MG63 (cell line): ENCODE measurements around the gene BMPR1B. TPM values are rescaled to one million over a fixed set of nuclear protein-coding genes. Genes with fewer than 3 reads are reported as not detected.

ENCODE experiments used
- DNase-seq: peaks from one replicate; pipeline ENCODE4 v3.0.0-alpha.2; 2020
- H3K27me3 ChIP-seq: fragments of 250-450 bp; sonication (Bioruptor Pico); 2 replicates; pipeline ENCODE4 v1.5.1; 2020; ENCODE audit warnings: mild to moderate bottlenecking, moderate library complexity
- H3K36me3 ChIP-seq: fragments of 250-450 bp; sonication (Bioruptor Pico); 2 replicates; pipeline ENCODE4 v1.5.1; 2020; ENCODE audit warnings: mild to moderate bottlenecking, moderate library complexity
- H3K4me3 ChIP-seq: fragments of 250-450 bp; sonication (Bioruptor Pico); 2 replicates; pipeline ENCODE4 v1.5.1; 2020; ENCODE audit warnings: mild to moderate bottlenecking, moderate library complexity
- H3K9me3 ChIP-seq: fragments of 250-450 bp; sonication (Bioruptor Pico); 2 replicates; pipeline ENCODE4 v1.5.1; 2020; ENCODE audit warnings: mild to moderate bottlenecking, moderate library complexity
- total RNA-seq: library from RNA; depleted of rRNA; stranded (reverse); fragments of >200 nt; shearing (Covaris generic); gene quantifications from 2 replicates; pipeline ENCODE4 v1.2.3, GENCODE V29; 2014; ENCODE audit warnings: low replicate concordance

The BMPR1B gene
- total RNA-seq, 1 experiment from 2014 or later, result not detected

DNA sequence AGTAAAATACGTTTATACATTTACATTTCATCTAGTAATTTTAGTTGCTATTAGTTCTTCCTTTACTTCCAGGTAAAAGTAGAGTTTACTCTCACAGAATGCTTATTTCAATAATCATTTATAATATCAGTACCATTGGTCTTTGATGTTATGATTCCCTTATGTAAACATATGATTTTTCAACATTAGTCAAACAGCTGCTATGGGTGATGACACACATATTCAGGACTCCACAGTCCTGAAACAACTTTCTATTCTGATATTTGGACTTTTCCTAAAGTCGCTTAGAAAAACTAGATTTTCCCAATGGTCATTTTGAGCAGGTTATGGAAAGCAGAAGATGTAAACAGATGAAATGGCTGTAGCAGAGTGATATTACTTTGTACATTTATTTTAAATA is 421.2 kb downstream of the BMPR1B start:
- DNase-seq, result no peak
- H3K4me3 ChIP-seq, result no peak overlapping the region
- no peaks in the 10 kb centered on the region for H3K27me3 ChIP-seq
- no peaks in the 10 kb centered on the region for H3K36me3 ChIP-seq
- no peaks in the 10 kb centered on the region for H3K9me3 ChIP-seq

- DNase-seq, result no peak
- Histone ChIP-seq H3K27me3 (no peaks in the 10 kb centered on the region), H3K9me3 (no peaks in the 10 kb centered on the region), H3K4me3 (no peak overlapping the region), H3K36me3 (no peaks in the 10 kb centered on the region)
Measured at GRCh38 chr4:95180531-95181242, 422.9 kb downstream of the BMPR1B start.

GRCh38 chr4:95181243-95181995 is 423.7 kb downstream of the BMPR1B start:
- Histone ChIP-seq H3K9me3 (no peaks in the 10 kb centered on the region), H3K36me3 (no peaks in the 10 kb centered on the region), H3K27me3 (no peaks in the 10 kb centered on the region), H3K4me3 (no peak overlapping the region)
- no peak for DNase-seq

- Histone ChIP-seq H3K36me3 (no peaks in the 10 kb centered on the region), H3K9me3 (no peaks in the 10 kb centered on the region), H3K4me3 (no peak overlapping the region)
Measured at GRCh38 chr4:95181996-95182306, 424.2 kb downstream of the BMPR1B start.

GRCh38 chr4:95183656-95184408 is 426.1 kb downstream of the BMPR1B start:
- H3K36me3 ChIP-seq, result no peaks in the 10 kb centered on the region
- no peak overlapping the region for H3K4me3 ChIP-seq
- DNase-seq, result no peak
- H3K9me3 ChIP-seq, result no peaks in the 10 kb centered on the region
- H3K27me3 ChIP-seq, result no peaks in the 10 kb centered on the region

More at GRCh38 chr4:95181996-95182306, 424.2 kb downstream of the BMPR1B start:
- DNase-seq, result no peak
- H3K27me3 ChIP-seq, result no peaks in the 10 kb centered on the region

DNA sequence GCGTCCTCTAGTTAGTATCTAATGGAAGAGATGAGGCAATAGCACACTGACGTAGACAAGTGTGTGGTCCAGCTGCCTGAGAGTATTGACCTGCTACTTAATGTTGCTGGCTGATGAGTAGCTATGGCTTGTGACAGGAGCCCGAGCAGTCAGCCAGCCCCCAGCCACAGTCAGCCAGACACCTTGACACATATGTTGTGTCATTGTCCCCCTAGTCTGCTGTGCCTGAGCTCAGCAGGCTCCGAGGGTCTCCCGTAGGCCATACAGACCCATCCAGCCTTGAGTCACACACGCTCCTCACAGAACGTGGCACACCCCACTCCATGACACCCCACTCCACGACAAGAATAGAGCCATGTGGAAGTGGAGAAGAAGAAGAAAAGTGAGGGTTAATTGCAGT is 428.9 kb downstream of the BMPR1B start:
- H3K4me3 ChIP-seq, result no peak overlapping the region
- no peaks in the 10 kb centered on the region for H3K36me3 ChIP-seq
- no peak for DNase-seq
- no peaks in the 10 kb centered on the region for H3K27me3 ChIP-seq
- no peaks in the 10 kb centered on the region for H3K9me3 ChIP-seq

DNA sequence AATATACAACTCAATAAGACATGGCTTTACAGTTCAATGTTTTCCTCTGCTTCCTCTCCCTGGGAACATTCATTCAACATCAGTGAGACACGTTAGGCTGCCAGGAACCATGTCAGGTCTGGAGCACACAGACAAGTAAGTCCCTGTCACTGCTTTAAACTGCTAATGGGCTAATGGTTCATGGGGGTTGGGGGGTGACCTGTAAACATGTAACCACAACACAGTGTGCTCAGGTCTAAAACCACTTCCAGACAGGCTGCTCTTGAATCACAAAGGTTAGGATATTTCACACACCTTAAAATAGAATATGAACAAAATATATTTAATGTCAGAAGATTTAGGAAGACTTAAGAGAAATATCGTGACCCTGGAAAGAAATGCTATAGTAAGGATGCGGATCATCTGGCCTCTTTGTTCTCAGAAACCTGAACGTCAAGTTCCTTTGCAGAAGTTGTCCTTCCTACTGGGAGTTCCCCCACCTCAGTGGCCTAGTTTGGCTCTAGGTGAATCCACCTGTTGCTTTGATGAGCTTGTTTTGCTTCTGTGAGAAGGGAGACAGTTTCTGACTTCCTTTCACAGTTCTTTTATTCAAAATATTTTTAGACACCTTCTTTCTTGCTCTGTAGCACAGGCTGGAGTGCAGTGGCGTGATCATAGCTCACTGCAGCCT is 431.1 kb downstream of the BMPR1B start:
- H3K27me3 ChIP-seq, result no peaks in the 10 kb centered on the region
- no peak overlapping the region for H3K4me3 ChIP-seq
- no peaks in the 10 kb centered on the region for H3K36me3 ChIP-seq
- no peaks in the 10 kb centered on the region for H3K9me3 ChIP-seq
- no peak for DNase-seq

- DNase-seq, result no peak
Measured at GRCh38 chr4:95190751-95191436, 433.1 kb downstream of the BMPR1B start.

GRCh38 chr4:95191537-95191936 is 433.8 kb downstream of the BMPR1B start:
- no peaks in the 10 kb centered on the region for H3K27me3 ChIP-seq
- no peak for DNase-seq
- no peaks in the 10 kb centered on the region for H3K9me3 ChIP-seq
- H3K36me3 ChIP-seq, result no peaks in the 10 kb centered on the region
- H3K4me3 ChIP-seq, result no peak overlapping the region

More at GRCh38 chr4:95190751-95191436, 433.1 kb downstream of the BMPR1B start:
- Histone ChIP-seq H3K36me3 (no peaks in the 10 kb centered on the region), H3K4me3 (no peak overlapping the region), H3K27me3 (no peaks in the 10 kb centered on the region), H3K9me3 (no peaks in the 10 kb centered on the region)

GRCh38 chr4:95193391-95194224 is 435.9 kb downstream of the BMPR1B start:
- no peaks in the 10 kb centered on the region for H3K36me3 ChIP-seq
- no peak overlapping the region for H3K4me3 ChIP-seq
- DNase-seq, result no peak
- H3K9me3 ChIP-seq, result no peaks in the 10 kb centered on the region
- no peaks in the 10 kb centered on the region for H3K27me3 ChIP-seq

- Histone ChIP-seq H3K4me3 (no peak overlapping the region), H3K27me3 (no peaks in the 10 kb centered on the region), H3K36me3 (no peaks in the 10 kb centered on the region), H3K9me3 (no peaks in the 10 kb centered on the region)
- DNase-seq, result no peak
Measured at GRCh38 chr4:95197353-95197752, 439.6 kb downstream of the BMPR1B start.

DNA sequence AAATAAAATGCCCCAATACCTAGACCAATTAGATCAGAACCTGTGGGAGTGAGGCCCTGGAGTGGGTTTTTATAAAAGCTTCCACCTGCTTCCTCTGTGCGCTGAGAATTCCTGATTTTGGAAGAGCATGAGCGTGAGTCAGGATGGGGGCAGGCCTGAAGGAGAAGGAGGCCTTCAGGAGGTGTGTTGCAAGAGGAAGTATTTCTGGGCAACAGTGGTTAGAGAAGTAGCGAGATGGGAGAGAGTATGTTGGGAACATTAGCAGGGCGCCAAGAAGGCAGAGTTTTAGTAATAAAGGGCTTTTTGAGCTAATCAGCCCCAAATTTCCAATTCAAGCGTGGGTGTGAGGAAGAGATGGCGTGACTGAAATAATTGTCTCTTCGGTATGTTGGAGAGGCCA is 441.2 kb downstream of the BMPR1B start:
- Histone ChIP-seq H3K36me3 (no peaks in the 10 kb centered on the region), H3K27me3 (no peaks in the 10 kb centered on the region), H3K9me3 (no peaks in the 10 kb centered on the region), H3K4me3 (no peak overlapping the region)
- DNase-seq, result no peak

DNA sequence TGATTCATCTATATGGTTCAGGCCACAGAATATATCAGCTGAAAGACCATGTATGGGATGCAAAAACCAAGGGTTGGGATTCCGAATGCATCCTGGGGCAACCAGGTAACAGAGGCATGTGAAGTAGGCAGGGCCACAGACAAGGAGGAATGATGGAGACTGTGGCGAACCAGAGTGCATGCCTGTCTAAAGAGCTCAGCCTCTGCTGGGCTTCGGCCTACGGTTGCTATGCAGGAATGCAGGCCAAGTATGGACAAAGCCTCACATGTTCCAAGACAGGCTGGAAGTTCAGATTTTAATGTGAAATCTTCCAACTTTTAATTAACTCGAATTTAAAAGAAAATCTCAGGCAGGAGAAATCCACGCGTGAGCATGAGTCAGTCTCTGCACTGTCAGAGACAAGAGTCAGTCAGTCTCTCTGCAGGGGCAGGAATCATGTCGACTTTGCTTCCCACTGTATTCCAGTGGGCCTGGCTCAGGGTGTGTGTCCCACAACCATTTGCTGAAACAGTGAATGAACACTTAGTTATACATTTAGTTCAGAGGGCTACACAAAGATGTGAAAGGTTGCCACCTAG is 446.6 kb downstream of the BMPR1B start:
- H3K27me3 ChIP-seq, result no peaks in the 10 kb centered on the region
- H3K9me3 ChIP-seq, result no peaks in the 10 kb centered on the region
- no peak for DNase-seq
- no peak overlapping the region for H3K4me3 ChIP-seq
- no peaks in the 10 kb centered on the region for H3K36me3 ChIP-seq

DNA sequence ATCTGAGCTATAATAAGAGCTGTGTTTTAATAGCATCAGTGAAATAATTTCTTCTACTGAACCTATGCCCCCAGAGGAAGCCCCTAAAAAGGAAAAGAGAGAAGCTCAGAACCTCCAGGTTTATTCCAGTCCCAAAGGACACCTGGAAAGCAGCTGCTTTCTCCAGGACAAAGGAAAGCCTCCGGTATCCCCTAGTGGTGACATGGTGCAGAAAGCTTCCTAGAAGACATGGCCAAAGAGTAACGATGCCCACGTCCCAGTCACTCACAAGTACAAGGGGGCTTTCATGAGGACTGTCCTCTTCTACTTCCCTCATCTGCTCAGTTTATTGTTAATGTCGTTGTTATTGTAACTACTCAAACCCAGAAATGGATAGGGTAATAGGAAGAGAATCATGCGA is 447.1 kb downstream of the BMPR1B start:
- no peak for DNase-seq
- Histone ChIP-seq H3K27me3 (no peaks in the 10 kb centered on the region), H3K4me3 (no peak overlapping the region), H3K9me3 (no peaks in the 10 kb centered on the region), H3K36me3 (no peaks in the 10 kb centered on the region)
